H4 (cell line): ENCODE measurements around the gene DPP10. TPM values are rescaled to one million over a fixed set of nuclear protein-coding genes. Genes with fewer than 3 reads are reported as not detected.
"Not testable (repeated sequence)": the region's sequence is repeated elsewhere in the genome, so short reads cannot be mapped to it uniquely, and the experiment has no call there.

Experiments used
- DNase-seq: peaks from one replicate; pipeline ENCODE4 v3.0.0-alpha.2; 2015; ENCODE audit warnings: low spot score
- total RNA-seq: library from RNA; depleted of rRNA; stranded (reverse); fragments of >200 nt; shearing (Covaris generic); gene quantifications from 2 replicates; pipeline ENCODE4 v1.2.3, GENCODE V29; 2014

The DPP10 gene
- total RNA-seq, 1 experiment from 2014 or later, result 0.64 TPM

- no peak for DNase-seq
Observed at GRCh38 chr2:114515882-114516281, 73.4 kb downstream of the DPP10 start.

DNA sequence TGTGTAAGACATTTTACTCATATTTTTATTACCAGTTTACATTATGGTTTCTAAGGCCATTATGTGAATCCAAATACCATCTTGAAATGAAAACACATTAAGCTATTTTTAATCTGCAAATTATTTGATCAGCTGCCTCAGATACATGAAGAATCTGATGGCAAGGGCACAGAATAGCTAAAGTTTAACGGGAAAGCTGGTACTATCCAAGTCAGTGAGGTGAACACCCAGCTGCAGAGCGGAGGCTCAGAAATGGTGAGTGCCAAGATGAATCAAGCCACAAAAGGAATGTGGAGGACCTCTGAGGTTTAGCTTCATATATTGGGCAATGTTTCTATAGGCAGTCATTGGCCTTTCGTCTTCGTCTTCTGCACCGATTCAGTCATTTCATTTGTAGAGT, 75.1 kb downstream of the DPP10 start:
- no peak for DNase-seq

DNA sequence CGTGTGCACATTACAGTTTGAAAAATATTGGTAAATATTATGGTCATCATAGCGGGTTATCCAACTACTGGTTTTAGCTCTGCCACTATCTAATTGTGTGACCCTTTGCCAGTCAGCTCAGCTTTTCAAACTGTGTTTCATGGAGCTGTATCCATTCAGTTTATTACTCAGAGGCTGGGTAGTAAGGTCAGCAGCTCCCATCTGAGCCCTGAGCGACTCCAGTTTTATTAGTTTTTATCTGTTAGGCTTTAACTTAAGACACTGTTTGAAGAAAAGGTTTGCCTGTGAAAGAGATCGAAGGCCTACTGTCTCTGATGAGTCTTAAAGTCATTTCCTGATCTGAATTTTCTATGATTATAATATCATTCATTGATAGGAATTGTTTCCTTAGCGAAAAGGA, 76.3 kb downstream of the DPP10 start:
- DNase-seq, result no peak

- not testable (repeated sequence) for DNase-seq
Observed at GRCh38 chr2:114522612-114523011, 80.2 kb downstream of the DPP10 start.

DNA sequence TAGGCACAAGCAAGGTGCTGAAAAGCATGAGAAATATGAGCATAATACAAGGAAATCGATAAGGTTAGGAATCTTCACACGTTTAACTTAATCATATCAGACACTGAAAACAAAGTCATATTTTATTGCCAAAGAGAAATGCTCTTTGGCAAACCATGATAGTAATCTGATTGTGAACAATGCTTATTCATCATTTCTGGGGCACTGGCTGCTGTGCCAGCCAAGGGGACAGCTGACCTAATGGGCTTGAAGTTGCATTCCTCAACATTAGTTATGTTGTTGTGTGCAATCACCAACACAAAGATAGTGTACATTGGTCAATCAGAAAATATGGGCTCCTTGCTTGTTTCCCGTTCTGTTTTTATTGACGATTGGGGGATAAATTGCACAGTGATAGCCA, 83.5 kb downstream of the DPP10 start:
- no peak for DNase-seq

- no peak for DNase-seq
Observed at GRCh38 chr2:114526841-114527240, 84.4 kb downstream of the DPP10 start.

DNA sequence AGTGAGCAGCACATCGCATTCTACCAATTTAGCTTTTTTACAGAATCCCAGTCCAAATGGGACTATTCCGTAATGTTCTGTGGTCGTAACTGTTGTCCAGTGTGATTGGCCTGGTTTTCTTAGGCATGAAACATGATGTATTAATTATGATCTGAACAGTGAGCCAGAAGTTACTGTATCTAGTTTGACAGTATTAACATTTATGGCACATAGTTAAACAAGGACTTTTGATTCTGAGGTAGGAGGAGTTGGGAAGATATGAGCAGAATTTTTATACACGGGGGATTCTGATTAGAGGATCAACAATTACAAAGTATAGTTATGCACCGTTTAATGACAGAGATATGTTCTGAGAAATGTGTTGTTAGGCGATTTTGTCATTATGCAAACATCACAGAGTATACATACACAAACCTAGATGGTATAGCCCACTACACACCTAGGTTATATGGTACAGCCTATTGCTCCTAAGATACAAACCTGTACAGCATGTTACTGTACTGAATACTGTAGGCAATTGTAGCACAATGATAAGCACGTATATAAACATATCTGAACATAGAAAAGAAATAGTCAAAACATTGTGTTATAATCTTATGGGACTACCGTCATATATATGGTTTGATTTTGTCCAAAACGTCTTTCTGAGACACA, 85.0 kb downstream of the DPP10 start:
- no peak for DNase-seq

DNA sequence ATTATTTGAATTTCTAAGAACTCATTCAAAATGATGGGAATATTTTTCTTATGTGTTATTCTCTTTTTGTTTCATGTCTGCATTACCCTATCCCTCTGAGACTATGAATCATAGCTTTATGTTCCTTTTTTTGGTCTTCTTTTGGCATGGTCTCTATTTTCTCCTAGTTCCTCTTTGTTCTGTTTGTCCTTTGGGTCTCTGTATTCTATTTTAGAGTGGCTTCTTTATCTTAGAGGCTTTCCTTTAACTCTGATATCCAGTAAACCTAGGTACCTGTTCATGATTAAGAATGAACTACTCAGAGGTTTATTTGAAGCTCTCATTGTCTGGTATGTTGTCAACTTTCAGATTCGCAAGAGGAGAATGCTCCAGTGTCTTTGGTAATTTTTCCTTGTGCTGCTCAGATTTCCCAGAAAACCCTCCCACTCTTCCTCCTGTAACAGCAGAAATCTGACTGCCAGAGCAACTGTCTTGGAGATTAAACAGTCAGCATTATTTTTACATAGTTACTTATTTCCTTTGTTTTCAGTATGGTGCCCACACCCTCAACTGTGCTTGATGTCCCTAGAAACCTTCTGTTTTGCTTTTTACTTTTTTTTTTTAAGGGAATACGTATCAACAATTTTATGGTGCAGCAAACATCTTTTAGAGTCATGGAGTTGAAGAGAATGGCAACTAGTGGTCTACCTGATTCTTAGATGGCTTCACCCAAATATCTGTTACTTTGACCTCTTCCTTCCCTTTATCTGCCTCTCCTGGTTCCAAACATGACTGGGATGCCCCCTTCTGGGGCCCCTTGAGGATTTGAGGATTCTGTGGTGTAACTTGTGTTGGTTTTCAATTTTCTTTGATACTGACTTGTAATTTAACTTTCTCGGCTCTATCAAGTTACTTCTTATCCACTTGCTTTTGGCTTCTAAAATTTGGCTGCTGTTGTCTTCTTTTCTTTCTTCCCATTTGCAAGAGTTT, 92.0 kb downstream of the DPP10 start:
- DNase-seq, result no peak

- no peak for DNase-seq
Observed at GRCh38 chr2:114537777-114538176, 95.3 kb downstream of the DPP10 start.

DNA sequence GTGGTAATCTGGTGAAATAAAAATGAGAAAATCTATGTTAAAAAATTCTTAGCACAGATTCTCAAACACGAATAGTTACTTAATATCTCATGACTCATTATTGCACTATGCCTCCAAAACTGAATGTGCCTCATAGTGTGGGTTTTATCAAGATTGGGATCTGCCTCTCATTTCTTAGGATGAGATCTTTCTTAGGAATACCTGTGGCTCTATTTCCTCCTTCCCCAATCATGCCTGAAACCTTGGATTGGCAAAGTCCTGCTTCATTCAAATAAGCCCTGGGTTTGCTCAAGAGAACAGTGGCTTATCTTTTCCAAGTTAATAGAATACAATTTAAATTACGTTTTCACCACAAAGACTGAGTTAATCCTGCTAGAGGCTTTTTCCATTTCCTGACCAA, 100.3 kb downstream of the DPP10 start:
- DNase-seq, result no peak

DNA sequence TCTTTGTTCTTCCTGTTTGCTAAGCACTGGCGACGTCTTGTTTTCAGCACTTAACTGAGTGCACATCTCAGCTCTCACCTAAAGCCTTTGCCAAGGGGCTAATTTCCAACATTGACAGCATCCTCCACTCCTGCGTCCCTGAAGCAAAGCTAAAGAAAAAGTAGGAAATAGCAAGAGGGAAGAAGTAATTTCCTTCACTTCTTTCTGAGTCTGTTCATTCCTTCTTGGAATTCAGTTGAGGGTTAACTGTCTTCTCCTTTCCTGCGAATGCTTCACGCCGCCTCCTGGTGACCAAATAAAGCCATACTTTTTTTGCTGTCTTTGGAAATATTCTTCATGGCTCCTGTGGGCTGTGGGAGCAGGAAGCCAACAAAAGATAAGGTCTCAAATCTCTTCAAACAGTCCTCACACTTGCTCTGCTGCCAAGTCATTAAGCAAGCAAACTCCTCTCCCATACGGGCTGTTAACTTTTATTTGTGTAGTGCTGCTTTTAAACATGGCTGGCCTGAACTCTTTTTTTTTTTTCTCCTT, 100.9 kb downstream of the DPP10 start:
- DNase-seq, result peak; percentile 37

GRCh38 chr2:114545052-114545451, 102.6 kb downstream of the DPP10 start:
- no peak for DNase-seq

GRCh38 chr2:114546531-114546930, 104.1 kb downstream of the DPP10 start:
- DNase-seq, result no peak

DNA sequence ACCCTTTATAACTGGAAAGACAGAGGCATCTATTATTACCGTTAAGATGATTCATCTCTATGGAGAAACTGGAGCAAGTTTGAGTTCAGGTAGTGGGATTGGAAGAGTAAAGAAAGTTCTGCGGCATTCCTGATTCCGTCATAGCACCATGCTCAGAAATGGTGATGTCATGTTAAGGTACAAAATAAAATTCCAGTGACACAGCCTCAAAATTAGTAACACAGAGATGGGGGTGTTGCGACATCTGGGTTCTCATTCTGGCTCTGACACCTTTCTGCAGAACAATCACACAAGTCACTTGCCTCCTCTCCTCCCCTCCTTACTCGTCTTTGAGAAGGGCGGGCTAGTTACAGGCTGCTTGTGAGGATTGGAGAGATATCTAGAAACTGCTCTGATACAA, 105.7 kb downstream of the DPP10 start:
- DNase-seq, result no peak

GRCh38 chr2:114550364-114550763, 107.9 kb downstream of the DPP10 start:
- no peak for DNase-seq

GRCh38 chr2:114550895-114551793, 108.7 kb downstream of the DPP10 start:
- DNase-seq, result peak; percentile 15

DNA sequence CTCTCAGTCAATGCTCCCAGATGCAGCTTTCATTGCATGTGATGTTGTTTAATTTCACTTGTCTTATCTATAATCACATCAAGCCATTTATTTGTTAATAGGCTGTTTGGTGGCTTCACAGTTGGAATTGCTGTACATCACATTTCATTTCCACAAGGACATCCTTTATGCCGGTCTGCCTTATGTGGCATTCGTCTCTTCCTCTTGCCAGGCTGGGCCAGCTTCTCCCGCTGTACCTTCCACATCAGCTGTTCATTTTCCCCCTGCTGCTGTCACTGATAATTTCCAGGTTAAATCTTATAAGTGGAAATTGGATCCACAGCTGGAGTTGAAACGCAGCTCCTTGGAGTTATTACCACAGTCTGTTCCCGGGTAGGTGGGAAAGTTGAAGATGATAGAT, 110.6 kb downstream of the DPP10 start:
- no peak for DNase-seq

GRCh38 chr2:114569166-114569565, 126.7 kb downstream of the DPP10 start:
- DNase-seq, result no peak

GRCh38 chr2:114577657-114578056, 135.2 kb downstream of the DPP10 start:
- DNase-seq, result no peak

- no peak for DNase-seq
Observed at GRCh38 chr2:114579542-114579941, 137.1 kb downstream of the DPP10 start.

- DNase-seq, result no peak
Observed at GRCh38 chr2:114580691-114581090, 138.2 kb downstream of the DPP10 start.

DNA sequence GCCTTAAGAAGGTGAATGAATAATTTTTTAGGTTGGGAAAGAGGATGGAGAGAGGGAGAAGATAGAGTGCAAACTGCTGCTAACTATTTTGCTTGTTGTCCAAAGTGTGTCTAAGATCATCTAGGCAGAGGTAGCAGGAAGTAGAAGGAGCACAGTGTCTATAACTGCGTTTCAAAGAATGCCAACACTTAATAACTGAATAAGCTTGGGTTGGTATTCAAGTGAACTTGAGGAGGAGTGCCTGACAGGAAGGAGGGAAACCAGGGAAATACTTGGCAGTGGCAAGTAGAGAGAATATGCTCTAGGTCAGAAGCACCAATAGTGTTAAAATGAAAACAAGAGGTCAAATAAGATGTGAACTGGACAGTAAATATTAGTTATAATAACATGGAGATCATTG, 155.9 kb downstream of the DPP10 start:
- DNase-seq, result no peak
